ENCODE results near the gene KCNMB1.

Gene KCNMB1, protein sequence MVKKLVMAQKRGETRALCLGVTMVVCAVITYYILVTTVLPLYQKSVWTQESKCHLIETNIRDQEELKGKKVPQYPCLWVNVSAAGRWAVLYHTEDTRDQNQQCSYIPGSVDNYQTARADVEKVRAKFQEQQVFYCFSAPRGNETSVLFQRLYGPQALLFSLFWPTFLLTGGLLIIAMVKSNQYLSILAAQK

DNA sequence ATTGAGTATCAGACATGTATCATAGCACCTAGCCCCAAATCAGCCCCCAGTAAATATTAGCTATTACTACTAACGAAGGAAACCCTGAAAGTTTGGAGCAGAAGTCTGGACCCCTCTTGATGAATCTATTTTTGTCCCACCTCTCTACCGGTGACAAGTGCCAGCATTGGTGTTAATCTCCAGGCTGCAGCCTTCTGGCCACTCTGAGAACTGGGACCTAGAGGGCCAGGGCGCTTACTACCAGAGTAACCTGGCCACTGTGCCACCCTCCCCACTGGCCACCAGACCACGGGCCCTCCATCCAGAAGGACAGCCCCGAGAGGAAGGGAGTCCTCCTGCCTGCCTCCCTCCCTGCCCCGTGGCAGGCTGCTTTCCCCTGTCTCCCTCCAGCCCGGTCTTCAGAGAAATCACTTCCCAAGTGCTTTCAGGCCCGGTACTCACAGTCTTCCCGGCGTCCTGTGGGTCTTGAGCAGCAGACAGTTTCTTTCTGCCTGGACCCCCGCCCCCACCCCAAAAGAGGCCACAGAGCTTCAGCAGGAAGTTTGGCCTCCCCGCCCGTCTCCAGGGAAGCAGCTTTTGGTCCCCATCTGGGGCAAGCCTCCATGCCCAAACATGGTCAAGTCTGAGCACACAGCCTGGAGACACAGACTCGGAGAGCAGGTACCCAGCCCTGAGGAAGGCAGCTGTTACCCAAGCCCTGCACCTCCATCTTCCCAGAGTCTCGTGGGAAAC, at the start of gene KCNMB1:
Gene KCNMB1 (minus strand): TSS at position 550 of the 732 bp plus-strand sequence. CDS start 3,920 bp downstream, outside the sequence.
- no peak for DNase-seq

DNA sequence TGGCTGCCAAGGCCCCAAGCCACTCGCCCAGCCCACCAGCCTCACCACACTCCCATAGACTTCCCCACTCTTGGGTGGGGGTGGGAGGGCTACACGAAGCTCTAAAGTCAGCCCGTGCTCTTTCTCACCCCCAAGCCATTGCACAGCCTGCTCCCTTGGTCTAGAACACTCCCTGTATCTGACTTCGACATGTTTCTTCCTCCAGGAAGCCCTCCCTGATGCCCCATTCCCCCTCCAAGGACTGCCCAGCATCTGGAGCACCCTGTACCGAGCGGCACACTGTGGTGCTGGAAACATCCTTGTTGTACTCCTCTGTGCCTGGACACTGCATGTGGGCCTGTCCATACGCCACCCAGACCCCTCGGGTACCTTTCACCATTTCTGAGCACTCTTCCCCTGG, 49.4 kb upstream of the KCNMB1 start:
- DNase-seq: no peak

DNA sequence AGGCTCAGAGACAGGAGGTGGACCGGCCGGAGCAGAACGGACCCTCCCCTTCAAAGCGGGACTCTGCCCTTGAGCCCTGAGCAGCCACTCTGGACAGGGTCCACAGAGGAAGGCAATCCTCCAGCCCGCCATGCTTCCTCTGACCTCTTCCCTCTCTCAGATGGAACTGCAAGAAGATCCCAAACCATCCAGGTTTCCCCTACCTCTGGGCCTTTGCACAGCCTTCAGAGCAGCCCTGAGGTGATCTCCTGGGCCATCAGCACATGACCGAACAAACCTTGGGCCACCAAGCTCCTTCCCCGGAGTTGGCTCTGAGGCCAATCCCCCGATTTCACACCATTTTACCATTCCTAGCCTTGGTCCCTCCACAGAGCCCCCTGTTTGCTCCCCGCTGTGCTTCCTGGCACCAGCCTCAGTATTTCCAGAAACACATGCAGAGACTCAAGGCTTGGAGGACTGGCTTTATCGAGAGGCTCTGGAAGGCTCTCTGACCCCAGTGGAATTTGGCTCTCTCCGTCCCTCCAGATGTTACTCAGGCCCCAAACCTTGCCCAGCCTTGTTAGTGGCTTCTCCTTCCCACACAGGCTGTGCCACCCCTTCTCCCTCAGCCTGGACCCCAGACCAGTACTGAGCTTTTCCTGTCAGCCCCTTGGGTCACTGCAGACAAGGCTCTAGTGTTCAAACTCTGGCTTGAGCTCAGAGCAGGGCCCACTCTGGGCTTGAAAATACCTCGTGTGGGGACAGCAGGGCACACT, 48.6 kb upstream of the KCNMB1 start:
- no peak for DNase-seq

DNA sequence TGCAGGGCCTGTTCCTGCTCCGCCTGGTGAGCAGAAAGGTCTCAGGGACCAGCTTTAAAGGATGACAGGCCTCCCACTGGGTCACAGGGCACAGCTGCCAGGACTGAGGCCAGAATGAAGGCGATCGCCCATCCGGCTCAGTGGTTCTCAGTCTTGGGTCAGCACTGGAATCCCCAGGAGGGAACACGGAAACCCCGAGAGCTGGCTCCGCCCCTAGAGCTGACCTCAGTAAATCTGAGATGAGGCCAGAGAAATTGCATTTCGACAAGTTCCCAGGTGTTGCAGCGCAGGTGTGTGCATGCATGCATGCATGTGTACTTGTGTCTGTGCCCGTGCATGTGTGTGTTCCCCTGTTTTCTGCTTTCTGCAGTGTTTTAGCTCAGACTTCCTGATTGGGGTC, 47.2 kb upstream of the KCNMB1 start:
- DNase-seq: no peak

DNA sequence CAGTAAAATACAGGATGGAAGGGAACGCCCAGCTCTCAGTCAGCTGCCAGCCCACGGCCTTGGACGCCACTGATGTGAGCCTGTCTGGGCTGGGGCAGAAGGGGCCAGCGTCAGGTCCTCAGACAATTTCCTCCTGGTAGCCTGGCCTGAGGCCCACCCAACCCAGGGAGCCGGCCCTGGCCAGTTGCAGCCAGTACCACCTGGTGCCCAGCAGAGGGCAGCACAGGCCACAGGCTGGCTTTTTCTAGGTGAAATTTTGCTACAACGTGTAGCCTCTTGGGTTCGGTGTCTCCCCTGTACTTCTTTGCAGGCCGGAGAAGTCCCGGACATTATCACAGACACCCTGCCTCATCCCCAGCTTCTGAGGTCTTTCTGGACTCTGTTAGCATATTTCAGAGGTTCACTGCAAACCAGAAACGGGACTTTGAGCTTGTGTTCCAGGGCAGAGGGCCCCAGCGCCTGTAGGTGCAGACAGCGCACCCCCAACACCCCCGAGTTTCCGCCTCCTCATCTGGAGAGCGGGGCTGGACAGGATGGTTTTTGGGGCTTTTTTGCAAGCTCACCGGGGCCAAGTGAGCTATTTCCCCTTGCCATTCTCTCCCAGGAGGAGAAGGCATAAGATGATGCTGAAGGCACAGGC, 45.9 kb upstream of the KCNMB1 start:
- DNase-seq: peak; percentile 60

DNA sequence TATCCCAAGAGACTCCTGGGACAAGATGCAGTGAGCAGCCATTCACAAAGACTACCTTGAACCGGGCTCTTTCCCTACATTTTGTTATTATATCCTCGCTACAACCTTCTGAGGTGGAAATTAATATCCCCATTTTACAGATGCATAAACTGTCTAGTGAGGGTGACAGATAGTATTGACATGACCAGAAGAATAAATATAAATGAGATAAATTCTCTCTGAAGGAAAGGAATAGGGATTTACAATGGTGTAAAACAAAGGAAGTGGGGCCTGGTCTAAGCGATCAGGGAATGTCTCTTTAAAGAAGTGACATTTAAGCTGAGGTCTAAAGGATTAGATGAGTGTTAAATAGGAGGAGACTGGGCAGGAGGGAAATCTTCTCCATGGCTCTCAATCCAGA, 43.5 kb upstream of the KCNMB1 start:
- DNase-seq: no peak

DNA sequence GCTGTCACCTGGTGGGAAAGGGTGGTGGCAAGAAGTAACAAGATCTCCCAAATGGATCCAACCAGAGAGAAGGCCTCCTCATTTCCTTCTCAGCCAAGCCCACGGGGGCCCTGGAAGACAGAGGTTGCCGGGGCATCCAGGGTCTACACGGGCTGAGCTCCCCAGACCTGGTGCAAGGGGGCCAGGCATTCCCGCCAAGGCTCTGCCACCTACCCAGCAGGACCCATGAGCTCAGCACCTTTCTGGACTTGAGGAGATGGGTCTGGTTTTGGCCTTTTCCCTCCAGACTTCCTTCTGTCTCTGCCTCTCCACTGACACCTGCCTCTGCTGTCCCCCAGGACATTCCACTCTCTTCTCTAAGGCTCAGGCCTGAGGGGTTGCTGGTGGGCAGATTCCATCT, 42.4 kb upstream of the KCNMB1 start:
- DNase-seq: no peak

DNA sequence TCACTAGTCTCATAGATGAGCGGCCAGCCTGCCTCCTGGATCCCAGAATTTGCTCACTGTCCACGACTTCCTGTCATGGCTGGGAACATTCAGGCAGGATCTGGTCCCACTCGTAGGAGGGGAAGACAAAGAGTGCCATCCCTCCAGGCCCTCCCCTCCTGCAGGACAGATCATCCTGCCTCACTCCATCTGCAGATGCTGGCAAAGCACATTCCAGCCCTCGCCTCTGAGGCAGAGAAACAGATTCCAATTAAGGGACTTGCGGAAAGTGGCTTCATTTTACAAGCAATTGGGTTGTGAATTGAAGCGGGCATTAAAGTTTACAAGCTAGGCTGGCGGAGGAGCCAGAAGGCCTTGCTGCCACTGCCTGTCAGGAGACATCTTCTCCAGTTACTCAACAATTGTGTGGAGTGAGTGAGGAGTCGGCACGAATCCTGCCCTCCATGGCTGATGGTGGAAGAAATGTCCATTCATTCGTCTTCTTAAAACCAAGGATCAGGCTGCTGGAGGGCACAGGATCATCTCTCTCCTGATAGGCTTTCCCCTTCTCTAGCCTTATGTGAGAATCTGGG, 41.8 kb upstream of the KCNMB1 start:
- no peak for DNase-seq

DNA sequence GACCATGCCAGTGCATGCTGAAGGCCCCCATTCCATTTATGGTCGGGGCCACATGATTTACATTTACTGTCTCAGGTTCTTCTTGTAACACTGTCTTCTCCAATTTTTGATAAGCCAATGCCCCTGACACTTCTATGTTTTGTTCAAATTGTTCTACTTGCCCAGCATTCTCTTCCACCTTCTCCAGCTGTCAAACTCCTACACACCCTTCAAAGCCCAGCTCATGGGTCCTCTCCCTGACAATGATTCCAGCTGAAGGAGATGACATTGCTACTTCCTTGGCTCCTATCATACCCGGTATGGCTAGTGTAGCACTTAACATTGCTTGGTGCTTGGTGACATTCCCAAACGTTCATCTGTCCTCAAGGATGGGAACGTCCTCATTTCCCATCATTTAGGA, 41.1 kb upstream of the KCNMB1 start:
- no peak for DNase-seq

DNA sequence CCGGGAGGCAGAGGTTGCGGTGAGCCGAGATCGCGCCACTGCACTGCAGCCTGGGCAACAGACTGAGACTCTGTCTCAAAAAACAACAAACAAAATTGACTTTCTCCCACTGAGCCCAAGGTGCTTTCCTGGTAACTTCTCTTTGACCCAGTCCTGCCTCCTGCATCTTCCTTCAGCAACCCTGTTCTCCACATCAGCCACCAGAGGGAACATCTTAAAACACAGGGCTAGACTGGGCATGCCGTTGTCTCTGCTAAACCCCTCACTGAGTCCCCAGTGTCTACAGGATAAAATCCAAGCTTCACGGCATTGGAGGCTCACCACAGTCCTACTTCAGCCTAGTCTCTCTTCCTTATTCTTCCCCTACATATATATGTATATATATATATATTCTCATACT, 39.8 kb upstream of the KCNMB1 start:
- no peak for DNase-seq

DNA sequence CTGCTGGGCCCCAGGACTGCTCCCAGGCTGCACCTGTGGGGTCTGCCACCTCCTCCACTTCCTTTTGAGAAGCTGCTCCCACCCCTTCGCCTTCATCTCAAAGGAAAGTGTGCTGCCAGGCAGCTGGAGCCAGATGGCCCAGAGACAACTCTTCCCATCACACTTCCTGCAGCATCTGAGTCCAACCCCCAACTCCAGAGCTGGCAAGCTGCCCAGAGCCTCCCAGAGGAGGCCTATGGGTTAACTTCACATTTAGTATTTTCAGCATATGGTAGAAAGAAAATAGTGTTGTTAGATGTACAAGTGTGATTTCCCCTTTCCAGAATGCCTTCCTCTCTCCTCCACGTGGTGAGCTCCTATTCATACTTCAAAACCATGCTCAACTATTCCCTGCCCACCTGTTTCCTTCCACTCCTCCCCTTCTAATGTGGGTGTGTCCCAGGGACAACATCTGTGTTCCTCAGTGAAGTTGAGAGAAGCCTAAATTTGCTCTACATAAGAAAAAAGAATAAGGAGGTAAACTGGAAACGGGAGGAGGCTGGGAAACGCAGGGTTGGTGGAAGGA, 38.6 kb upstream of the KCNMB1 start:
- DNase-seq: no peak

DNA sequence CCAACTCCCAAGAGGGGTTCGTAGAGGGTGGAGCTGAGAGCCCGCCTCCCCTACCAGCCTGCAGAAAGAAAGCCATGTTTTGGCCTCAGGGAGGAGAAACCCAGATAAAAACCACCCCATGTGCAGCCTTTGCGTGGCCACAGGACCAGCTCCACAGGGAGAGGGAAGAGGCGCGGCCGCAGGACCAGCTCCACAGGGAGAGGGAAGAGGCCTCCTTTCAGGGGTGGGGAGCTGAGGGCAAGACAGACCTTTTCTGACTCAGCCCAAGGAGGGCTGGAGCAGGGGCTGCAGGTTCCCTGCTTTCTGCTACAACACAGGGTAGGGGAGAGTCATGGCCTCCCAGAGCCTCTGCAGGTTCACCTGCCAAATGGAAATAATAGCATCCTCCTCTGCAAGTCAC, 37.6 kb upstream of the KCNMB1 start:
- no peak for DNase-seq

DNA sequence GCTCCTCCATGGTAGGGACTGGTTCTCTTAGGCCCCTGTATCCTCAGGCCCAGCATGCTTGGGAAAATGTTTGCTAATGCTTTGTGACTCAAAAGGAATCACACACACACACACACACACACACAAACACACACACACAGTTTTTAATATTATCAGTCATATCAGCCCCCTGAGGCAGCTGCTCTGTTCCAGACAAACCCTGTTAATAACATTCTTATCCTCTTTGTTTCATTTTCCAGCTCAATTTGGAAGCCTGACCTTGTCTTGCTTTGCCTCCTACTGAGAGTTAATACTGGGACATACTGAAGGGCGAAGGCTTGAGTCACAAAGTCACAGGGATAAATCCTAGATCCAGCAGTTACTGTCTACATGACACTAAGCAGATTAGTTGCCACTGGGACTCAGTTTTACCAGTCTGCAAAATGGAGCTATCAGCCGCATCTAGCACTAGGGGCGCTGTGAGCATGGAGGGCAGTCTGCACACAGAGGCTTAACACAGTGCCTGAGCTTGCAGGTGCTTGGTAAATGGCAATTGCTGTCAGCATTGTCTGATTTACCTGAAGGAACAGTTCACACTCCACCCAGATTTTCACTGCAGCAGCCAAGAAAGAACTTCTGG, 37.1 kb upstream of the KCNMB1 start:
- DNase-seq: no peak

DNA sequence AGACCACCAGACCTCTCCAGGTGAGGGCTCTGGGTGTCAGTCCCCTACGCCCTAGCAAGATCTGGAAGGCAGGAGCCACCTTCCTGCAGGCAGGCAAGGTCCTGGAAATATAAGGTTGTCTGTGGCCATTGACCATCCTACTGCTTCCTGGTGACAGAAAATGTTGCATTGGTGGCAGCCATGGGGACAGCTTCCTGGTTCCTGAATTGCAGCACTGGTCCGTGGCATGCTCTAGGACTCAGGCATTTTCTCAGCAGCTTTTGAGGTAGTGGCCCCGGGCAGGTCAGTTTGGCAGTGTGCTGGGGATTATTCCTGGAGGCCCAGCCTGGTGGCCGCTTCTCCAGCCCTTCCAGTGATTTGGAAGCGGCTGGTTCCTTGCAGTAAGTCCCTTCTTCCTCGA, 36.6 kb upstream of the KCNMB1 start:
- no peak for DNase-seq

DNA sequence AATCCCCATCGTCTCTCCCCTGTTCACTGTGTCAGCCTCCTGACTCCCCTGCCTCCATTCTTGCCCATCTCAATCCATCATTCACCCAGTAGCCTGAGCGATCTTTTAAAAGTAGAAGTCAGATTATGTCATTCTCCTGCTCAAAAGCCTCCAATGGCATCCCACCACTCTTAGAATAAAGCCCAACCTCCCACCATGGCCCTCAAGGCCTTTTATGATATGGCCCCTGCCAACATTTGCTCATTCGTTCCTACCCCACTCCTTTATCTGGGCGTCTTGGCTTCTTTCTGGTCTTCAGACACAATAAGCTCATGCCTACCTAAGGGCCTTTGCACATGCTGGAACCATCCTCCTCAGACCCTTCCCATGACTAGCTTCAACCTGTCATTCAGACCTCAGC, 35.5 kb upstream of the KCNMB1 start:
- DNase-seq: no peak

DNA sequence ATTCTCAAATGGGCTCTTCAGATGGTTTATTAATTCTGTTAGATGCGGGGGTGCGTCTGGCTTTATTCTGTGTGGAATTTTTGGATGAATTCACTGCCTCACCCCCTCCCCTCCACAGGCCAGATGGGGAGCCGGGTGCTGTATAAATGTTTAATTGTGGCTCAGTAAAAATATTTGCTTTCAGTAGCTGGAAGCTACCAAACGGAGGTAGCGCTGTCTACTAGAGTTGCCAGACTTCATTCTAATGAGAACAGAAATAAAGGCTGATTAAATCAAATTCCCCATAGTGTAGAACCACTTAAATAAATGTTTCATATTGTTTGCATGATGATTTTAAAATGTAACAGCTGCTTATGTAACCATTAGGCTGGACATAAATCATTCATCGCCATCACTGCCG, 34.5 kb upstream of the KCNMB1 start:
- no peak for DNase-seq

DNA sequence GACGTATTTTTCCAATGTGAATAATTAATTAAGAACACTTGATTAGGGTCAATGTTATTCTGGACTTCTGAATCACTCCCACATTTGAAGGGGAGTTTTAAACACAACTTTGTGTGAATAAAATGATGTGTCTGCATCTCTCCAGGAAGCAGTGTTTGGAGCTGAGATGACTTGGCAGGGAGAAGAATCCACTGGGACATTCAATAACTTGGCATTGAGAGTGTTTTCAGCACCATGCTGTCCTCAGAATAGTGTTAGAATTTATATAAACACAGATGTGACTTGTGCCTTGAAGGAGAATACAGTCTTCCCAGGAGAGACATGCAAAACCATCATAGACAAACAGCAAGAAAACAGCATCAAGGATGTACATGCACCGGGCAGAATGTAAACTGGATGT, 32.7 kb upstream of the KCNMB1 start:
- no peak for DNase-seq

DNA sequence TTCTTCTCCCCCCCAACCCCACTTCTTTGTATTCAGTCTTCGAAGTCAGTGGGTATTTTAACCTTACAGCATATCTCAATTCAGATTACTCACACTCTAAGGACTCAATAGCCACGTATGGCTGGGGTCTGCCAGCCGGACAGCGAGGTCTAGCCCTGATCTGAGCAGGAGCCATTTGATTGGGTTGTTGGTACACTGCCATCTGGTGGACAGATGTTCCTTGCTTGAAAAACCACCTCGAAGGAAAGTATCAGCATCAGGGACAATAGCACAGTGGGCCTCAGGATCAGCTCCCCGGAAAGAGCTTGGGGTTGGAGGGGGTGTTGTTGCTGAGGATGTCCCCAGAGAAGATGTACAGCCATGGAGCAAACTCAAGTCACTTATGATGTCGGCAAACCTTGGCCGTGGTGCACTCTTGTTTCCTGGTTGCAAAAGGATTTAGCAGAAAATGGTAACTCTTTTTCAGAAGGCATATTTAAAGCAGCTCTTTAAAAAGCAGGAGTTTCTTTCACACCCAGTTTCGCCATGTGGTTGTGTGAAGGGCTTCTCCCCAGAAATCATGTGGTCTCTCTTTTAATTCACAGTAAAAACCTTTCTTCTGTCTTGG, 31.7 kb upstream of the KCNMB1 start:
- peak; percentile 29 to 62 for DNase-seq

DNA sequence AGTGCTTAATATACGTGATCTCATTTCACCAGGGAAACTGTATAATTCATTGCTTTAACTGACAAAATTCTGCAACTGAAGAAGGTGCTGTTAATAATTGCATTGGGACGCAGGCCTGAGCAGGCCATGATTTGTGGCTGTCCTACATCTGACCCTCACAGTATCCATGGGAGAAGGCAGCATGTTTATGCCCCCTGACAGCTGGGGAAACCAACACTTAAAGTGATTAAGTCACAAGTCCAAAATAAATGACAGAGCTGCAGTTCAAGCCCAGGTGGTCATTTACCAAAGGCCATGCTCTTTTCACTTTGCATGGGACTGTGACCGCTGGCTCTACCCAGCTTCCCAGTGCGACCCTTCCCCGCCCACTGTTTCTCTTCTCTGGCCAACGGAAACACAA, 30.5 kb upstream of the KCNMB1 start:
- DNase-seq: no peak

DNA sequence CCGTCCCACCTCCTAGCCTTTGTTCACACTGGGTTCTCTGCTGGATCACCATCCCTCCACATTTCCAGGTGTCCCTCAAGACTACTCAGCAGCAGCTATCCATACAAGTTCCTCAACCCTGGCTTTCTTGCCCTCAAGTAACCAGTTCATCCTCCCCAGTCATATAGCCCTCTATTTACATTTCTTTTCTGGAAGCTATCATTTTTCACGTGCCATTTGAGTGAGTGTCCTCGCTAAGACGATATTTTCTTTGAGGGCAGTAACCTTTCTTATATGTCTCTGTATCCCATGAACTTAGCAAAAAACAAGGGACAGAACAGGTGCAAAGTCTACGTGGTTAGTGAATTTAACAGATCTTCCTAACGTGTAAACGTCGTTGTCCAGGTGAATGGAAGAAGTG, 29.6 kb upstream of the KCNMB1 start:
- no peak for DNase-seq

DNA sequence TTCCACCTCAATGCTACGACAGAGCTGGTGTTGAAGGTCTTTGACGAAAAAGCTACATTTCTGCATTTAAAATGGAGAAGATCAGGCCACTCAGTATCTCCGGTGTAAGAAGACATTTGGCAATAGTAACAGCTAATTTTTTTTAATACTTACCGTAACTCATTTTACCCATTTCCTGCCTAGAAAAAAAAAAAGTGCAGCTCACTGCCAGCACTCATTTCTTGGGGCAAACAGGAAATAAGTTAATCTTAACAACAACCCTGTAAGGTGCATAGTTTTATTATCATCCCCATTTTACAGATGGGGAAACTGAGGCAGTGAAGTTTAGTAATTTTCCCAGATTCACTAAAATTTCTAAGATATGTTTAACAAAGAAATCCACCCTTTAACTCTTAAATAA, 27.4 kb upstream of the KCNMB1 start:
- no peak for DNase-seq

DNA sequence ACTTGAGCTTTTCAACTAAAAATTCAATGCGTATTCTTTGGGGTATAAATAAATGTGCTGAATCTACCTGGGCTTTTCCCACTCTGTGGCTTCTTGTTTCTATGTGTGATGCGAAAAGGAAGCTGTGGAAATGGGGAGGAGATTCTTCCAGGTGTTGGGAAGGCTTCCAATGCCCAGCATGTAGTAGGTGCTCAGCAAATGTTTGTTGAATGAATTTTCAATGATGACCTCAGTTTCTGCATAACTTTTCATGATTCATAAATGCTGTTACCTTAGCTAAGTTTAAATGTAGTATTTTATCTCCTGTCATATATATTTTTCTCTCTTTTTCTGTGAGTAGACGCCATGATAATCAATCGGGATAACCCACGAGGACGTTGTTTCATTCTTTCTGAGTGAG, 25.6 kb upstream of the KCNMB1 start:
- DNase-seq: no peak
